ENCODE results near the gene SMIM45.

The SMIM45 gene

GRCh38 chr22:41998361-41999261 is 46.7 kb downstream of the SMIM45 start, which contains the start of gene WBP2NL:
Gene WBP2NL (plus strand): TSS chr22:41998788. CDS start chr22:41998819, 31 bp downstream.
- DNase-seq (ENCODE audit: low read depth), result peak; percentile 70
- H3K4me3 ChIP-seq (ENCODE audit: low read length), result peak within 1 kb of the TSS; percentile 61
- TF ChIP-seq, protein P1, sequence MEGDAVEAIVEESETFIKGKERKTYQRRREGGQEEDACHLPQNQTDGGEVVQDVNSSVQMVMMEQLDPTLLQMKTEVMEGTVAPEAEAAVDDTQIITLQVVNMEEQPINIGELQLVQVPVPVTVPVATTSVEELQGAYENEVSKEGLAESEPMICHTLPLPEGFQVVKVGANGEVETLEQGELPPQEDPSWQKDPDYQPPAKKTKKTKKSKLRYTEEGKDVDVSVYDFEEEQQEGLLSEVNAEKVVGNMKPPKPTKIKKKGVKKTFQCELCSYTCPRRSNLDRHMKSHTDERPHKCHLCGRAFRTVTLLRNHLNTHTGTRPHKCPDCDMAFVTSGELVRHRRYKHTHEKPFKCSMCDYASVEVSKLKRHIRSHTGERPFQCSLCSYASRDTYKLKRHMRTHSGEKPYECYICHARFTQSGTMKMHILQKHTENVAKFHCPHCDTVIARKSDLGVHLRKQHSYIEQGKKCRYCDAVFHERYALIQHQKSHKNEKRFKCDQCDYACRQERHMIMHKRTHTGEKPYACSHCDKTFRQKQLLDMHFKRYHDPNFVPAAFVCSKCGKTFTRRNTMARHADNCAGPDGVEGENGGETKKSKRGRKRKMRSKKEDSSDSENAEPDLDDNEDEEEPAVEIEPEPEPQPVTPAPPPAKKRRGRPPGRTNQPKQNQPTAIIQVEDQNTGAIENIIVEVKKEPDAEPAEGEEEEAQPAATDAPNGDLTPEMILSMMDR (conservative IDR thresholded peaks at IDR 0.05; ENCODE audit: low read length), result no peak

- TF ChIP-seq, protein P1 (conservative IDR thresholded peaks at IDR 0.05; ENCODE audit: low read length), result no peak
- no peak for DNase-seq (ENCODE audit: low read depth)
- no peak overlapping the region for H3K4me3 ChIP-seq (ENCODE audit: low read length)
Observed at GRCh38 chr22:42000466-42000865, 48.5 kb downstream of the SMIM45 start.

GRCh38 chr22:42001121-42001520 is 49.2 kb downstream of the SMIM45 start:
- TF ChIP-seq, protein P1 (conservative IDR thresholded peaks at IDR 0.05; ENCODE audit: low read length), result no peak
- no peak for DNase-seq (ENCODE audit: low read depth)
- H3K4me3 ChIP-seq (ENCODE audit: low read length), result no peak overlapping the region

DNA sequence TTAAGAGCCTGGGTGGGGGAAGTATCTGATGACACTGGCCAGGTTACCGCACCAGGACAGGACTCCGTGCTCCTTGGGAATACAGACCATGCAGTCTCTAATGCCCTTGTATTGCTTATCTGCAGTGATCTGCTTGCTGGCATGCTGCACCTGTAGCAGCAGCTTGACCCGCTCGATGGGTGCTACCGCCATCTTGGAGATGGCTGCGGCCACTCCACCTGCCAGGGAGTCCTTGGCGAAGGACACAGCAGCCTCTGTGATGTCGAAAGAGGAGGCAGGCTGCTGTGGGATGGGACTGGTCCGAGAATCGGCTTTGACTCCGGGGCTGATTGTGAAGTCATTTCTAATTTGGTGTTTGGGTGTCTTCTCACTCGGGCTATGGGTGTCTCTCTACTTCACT is 49.8 kb downstream of the SMIM45 start:
- TF ChIP-seq, protein P1 (conservative IDR thresholded peaks at IDR 0.05; ENCODE audit: low read length), result no peak
- DNase-seq (ENCODE audit: low read depth), result no peak
- no peak overlapping the region for H3K4me3 ChIP-seq (ENCODE audit: low read length)

- no peak for DNase-seq (ENCODE audit: low read depth)
- TF ChIP-seq, protein P1 (conservative IDR thresholded peaks at IDR 0.05; ENCODE audit: low read length), result no peak
Observed at GRCh38 chr22:42007922-42008321, 56.0 kb downstream of the SMIM45 start.

More at GRCh38 chr22:42007922-42008321, 56.0 kb downstream of the SMIM45 start:
- H3K4me3 ChIP-seq (ENCODE audit: low read length), result no peak overlapping the region
